Loucy (cell line): Measurements from ENCODE around the gene RPL41.

Experiments used
- H2AFZ ChIP-seq: fragments of 200-600 bp; sonication (generic); 2 replicates; pipeline ENCODE4 v1.6.0; 2016; ENCODE audit warnings: antibody characterized with exemption, mild to moderate bottlenecking, low read length, moderate library complexity
- H3F3A ChIP-seq: fragments of 200-600 bp; 2 replicates; pipeline ENCODE4 v1.6.0; 2016; ENCODE audit warnings: antibody characterized with exemption, low read depth, mild to moderate bottlenecking
- H3K27me3 ChIP-seq: fragments of 200-600 bp; sonication (generic); 2 replicates; pipeline ENCODE4 v1.6.1; 2014; ENCODE audit warnings: low read length, mild to moderate bottlenecking; ENCODE audit not compliant: insufficient read depth, poor library complexity, severe bottlenecking
- H3K36me3 ChIP-seq: fragments of 200-600 bp; sonication (generic); 2 replicates; pipeline ENCODE4 v1.6.1; 2016; ENCODE audit warnings: low read length; ENCODE audit not compliant: insufficient read depth
- H3K4me1 ChIP-seq: fragments of 200-600 bp; sonication (generic); 2 replicates; pipeline ENCODE4 v1.5.1; 2014; ENCODE audit warnings: low read length, mild to moderate bottlenecking; ENCODE audit not compliant: insufficient read depth, poor library complexity, severe bottlenecking
- H3K4me2 ChIP-seq: fragments of 200-600 bp; sonication (generic); 2 replicates; pipeline ENCODE4 v1.6.0; 2014; ENCODE audit warnings: antibody characterized with exemption, low read length, low read depth, mild to moderate bottlenecking; ENCODE audit not compliant: poor library complexity, severe bottlenecking
- H3K4me3 ChIP-seq: fragments of 200-600 bp; sonication (generic); 2 replicates; pipeline ENCODE4 v1.5.1; 2014; ENCODE audit warnings: low read length, mild to moderate bottlenecking, mixed read lengths; ENCODE audit not compliant: poor library complexity, severe bottlenecking
- H3K79me2 ChIP-seq: fragments of 200-600 bp; sonication (generic); 2 replicates; pipeline ENCODE4 v1.6.1; 2014; ENCODE audit warnings: low read length; ENCODE audit not compliant: insufficient read depth
- H3K9ac ChIP-seq: fragments of 200-600 bp; sonication (generic); 2 replicates; pipeline ENCODE4 v1.6.0; 2014; ENCODE audit warnings: mild to moderate bottlenecking, low read depth, low read length, moderate library complexity; ENCODE audit not compliant: poor library complexity, severe bottlenecking
- H3K9me2 ChIP-seq: fragments of 200-600 bp; sonication (generic); replicated peaks from 2 replicates; pipeline ENCODE4 v1.6.1; 2016; ENCODE audit warnings: low read depth, low read length, mixed read lengths
- H3K9me3 ChIP-seq: fragments of 200-600 bp; sonication (generic); 2 replicates; pipeline ENCODE4 v1.6.1; 2014; ENCODE audit warnings: mild to moderate bottlenecking, antibody characterized with exemption, low read length, low read depth; ENCODE audit not compliant: insufficient read depth
- H4K20me1 ChIP-seq: fragments of 200-600 bp; sonication (generic); 2 replicates; pipeline ENCODE4 v1.6.0; 2014; ENCODE audit warnings: antibody characterized with exemption, low read length, mild to moderate bottlenecking; ENCODE audit not compliant: insufficient read depth, poor library complexity, severe bottlenecking
- EZH2phosphoT487 ChIP-seq: fragments of 200-600 bp; IDR thresholded peaks from 2 replicates; pipeline ENCODE4 v1.6.1; 2018; ENCODE audit warnings: antibody characterized with exemption, mild to moderate bottlenecking, moderate library complexity, borderline replicate concordance
- TF ChIP-seq, protein P1 (sequence below): fragments of 200-600 bp; sonication (generic); conservative IDR thresholded peaks from 2 replicates; pipeline ENCODE4 v1.5.1; 2014; ENCODE audit warnings: mild to moderate bottlenecking, antibody characterized with exemption, low read length

The RPL41 gene

GRCh38 chr12:56104109-56104814 is 12.2 kb upstream of the RPL41 start, which contains the start of gene PA2G4:
PA2G4 (plus strand) TSS chr12:56104559; CDS start chr12:56104738, 179 bp downstream.
- Histone ChIP-seq H3K4me1 (peaks cover 36% of the 10 kb centered on the region), H3K4me3 (peak within 1 kb of the TSS; percentile 86), H3F3A (no peaks in the 10 kb centered on the region; the same call in 1 of the 2 replicates), H3K9me2 (no peaks in the 10 kb centered on the region), H3K27me3 (peaks cover 5% of the 10 kb centered on the region), H3K79me2 (peaks cover 45% of the 10 kb centered on the region), H4K20me1 (peaks cover 38% of the 10 kb centered on the region), H3K4me2 (peak within 1 kb of the TSS; percentile 99), H3K36me3 (peaks cover 24% of the 10 kb centered on the region; the same call in 1 of the 2 replicates), H2AFZ (peak within 1 kb of the TSS; percentile 68), H3K9me3 (no peaks in the 10 kb centered on the region), H3K9ac (peak within 1 kb of the TSS; percentile 97)
- TF ChIP-seq, protein P1, sequence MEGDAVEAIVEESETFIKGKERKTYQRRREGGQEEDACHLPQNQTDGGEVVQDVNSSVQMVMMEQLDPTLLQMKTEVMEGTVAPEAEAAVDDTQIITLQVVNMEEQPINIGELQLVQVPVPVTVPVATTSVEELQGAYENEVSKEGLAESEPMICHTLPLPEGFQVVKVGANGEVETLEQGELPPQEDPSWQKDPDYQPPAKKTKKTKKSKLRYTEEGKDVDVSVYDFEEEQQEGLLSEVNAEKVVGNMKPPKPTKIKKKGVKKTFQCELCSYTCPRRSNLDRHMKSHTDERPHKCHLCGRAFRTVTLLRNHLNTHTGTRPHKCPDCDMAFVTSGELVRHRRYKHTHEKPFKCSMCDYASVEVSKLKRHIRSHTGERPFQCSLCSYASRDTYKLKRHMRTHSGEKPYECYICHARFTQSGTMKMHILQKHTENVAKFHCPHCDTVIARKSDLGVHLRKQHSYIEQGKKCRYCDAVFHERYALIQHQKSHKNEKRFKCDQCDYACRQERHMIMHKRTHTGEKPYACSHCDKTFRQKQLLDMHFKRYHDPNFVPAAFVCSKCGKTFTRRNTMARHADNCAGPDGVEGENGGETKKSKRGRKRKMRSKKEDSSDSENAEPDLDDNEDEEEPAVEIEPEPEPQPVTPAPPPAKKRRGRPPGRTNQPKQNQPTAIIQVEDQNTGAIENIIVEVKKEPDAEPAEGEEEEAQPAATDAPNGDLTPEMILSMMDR, result no peak
- no peak for TF ChIP-seq EZH2phosphoT487

GRCh38 chr12:56104815-56105608 is 11.4 kb upstream of the RPL41 start:
- Histone ChIP-seq H3K4me1 (peaks cover 36% of the 10 kb centered on the region), H3K4me3 (peak overlapping the region; percentile 86), H4K20me1 (peaks cover 38% of the 10 kb centered on the region), H2AFZ (peak overlapping the region; percentile 68), H3K9me2 (no peaks in the 10 kb centered on the region), H3K9me3 (no peaks in the 10 kb centered on the region), H3F3A (no peaks in the 10 kb centered on the region; the same call in 1 of the 2 replicates), H3K27me3 (peaks cover 5% of the 10 kb centered on the region), H3K79me2 (peaks cover 45% of the 10 kb centered on the region), H3K9ac (peak overlapping the region; percentile 97), H3K4me2 (peak overlapping the region; percentile 99), H3K36me3 (peaks cover 32% of the 10 kb centered on the region; the same call in 1 of the 2 replicates)
- TF ChIP-seq EZH2phosphoT487, result no peak
- TF ChIP-seq, protein P1, result no peak; the same call in 1 of the 2 replicates

DNA sequence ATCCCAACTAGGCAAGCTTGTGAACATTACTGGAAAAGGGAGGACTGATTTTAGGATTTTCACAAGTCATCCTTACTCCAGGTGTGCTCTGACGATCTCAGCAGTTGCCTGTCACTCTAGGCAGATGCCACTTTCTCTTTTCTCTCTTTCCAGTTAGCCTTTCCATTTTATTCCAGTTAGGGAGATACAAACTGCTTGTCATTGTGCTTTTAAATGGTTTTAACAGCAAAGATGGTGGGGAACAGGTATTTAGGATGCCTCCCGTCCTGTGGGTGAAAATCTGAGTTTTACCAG is 10.9 kb upstream of the RPL41 start:
- Histone ChIP-seq H3K36me3 (peaks cover 37% of the 10 kb centered on the region; the same call in 1 of the 2 replicates), H3K9me2 (no peaks in the 10 kb centered on the region)
- no peak for TF ChIP-seq EZH2phosphoT487
- TF ChIP-seq, protein P1, result no peak

More for the DNA sequence above, 10.9 kb upstream of the RPL41 start:
- H3K79me2 ChIP-seq, result peaks cover 45% of the 10 kb centered on the region
- H4K20me1 ChIP-seq, result peaks cover 38% of the 10 kb centered on the region
- H3K27me3 ChIP-seq, result peaks cover 5% of the 10 kb centered on the region
- no peaks in the 10 kb centered on the region for H3K9me3 ChIP-seq
- peaks cover 36% of the 10 kb centered on the region for H3K4me1 ChIP-seq
- H3F3A ChIP-seq, result no peaks in the 10 kb centered on the region; the same call in 1 of the 2 replicates
- peak overlapping the region; percentile 99 for H3K4me2 ChIP-seq
- H3K4me3 ChIP-seq, result peak overlapping the region; percentile 86
- H2AFZ ChIP-seq, result no peak overlapping the region
- H3K9ac ChIP-seq, result peak overlapping the region; percentile 97
